ENCODE measurements around the gene FSCN2.

DNA sequence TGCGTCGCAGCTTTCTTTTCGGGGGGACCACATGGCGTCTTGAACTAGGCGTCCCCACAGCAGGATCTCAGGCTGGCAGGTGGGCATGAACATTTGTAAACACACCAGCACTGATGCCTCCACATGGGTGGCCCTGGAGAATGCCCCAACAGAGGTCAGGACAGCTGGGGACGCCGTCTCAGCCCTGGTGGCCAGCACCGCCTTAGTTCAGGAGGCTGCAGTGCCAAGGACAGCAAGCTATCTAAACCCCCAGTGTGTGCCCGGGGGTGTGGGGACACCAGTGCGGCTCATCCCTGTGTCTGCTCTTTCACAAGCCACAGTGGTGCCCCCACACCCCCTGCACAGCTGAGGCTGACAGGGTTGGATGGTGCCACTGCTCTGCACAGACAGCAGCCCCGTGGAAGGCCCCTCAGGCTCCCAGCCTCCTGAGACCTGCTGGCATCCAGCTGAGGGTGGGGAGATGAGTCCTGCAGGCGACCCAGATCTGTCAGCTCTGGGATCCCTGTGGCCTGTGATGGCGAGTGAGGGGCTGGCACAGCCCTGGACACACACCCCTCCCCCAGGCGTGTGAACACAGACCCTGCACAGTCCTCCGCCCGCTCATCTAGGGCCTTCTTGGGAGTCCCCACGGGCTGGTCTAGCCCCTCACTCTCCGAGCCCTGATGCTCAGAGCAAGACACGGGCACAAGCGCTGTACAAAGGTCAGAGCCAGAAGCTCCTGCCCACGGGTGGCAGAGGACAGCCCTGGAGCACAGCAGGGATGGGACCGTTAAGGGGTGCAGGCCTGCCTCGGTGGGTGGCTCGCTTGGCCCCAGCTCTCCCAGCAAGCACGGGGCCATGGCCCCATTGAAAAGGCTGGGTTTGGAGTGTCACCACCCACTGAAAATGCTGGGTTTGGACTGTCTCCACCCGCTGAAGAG, 10.7 kb downstream of the FSCN2 start:
- TF ChIP-seq, protein P1, sequence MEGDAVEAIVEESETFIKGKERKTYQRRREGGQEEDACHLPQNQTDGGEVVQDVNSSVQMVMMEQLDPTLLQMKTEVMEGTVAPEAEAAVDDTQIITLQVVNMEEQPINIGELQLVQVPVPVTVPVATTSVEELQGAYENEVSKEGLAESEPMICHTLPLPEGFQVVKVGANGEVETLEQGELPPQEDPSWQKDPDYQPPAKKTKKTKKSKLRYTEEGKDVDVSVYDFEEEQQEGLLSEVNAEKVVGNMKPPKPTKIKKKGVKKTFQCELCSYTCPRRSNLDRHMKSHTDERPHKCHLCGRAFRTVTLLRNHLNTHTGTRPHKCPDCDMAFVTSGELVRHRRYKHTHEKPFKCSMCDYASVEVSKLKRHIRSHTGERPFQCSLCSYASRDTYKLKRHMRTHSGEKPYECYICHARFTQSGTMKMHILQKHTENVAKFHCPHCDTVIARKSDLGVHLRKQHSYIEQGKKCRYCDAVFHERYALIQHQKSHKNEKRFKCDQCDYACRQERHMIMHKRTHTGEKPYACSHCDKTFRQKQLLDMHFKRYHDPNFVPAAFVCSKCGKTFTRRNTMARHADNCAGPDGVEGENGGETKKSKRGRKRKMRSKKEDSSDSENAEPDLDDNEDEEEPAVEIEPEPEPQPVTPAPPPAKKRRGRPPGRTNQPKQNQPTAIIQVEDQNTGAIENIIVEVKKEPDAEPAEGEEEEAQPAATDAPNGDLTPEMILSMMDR (conservative IDR thresholded peaks at IDR 0.05; ENCODE audit: low read length): no peak
- TF ChIP-seq EZH2phosphoT487 (IDR thresholded peaks at IDR 0.05; ENCODE audit: borderline replicate concordance, low read depth, low read length): no peak

Data from OCI-LY7 (cell line).